H9 (cell line): Measurements from ENCODE around the gene SPESP1. TPM values are rescaled to one million over a fixed set of nuclear protein-coding genes. Genes with fewer than 3 reads are reported as not detected.

ENCODE experiments used
- DNase-seq: peaks from one replicate; pipeline ENCODE4 v3.0.0-alpha.2; 2017
- H2AFZ ChIP-seq: one replicate; pipeline ENCODE4 v1.6.1; 2013; ENCODE audit warnings: mild to moderate bottlenecking, low read length, control low read depth, moderate library complexity
- H2AK5ac ChIP-seq: 2 replicates; pipeline ENCODE4 v1.6.1; 2013; ENCODE audit warnings: low read length, control low read depth, mixed read lengths; ENCODE audit not compliant: insufficient read length
- H2BK120ac ChIP-seq: one replicate; pipeline ENCODE4 v1.6.1; 2013; ENCODE audit warnings: low read depth, mild to moderate bottlenecking, low read length, control low read depth, inconsistent platforms; ENCODE audit not compliant: poor library complexity, severe bottlenecking
- H2BK12ac ChIP-seq: 2 replicates; pipeline ENCODE4 v1.6.1; 2013; ENCODE audit warnings: low read length, control low read depth, mixed read lengths, low read depth; ENCODE audit not compliant: insufficient read length
- H2BK15ac ChIP-seq: 2 replicates; pipeline ENCODE4 v1.6.1; 2013; ENCODE audit warnings: low read depth, low read length, control low read depth
- H2BK20ac ChIP-seq: one replicate; pipeline ENCODE4 v1.6.1; 2013; ENCODE audit warnings: low read depth, mild to moderate bottlenecking, low read length, control low read depth, inconsistent platforms; ENCODE audit not compliant: poor library complexity, severe bottlenecking
- H2BK5ac ChIP-seq: 2 replicates; pipeline ENCODE4 v1.6.1; 2013; ENCODE audit warnings: low read length, control low read depth, mixed read lengths; ENCODE audit not compliant: insufficient read length
- H3K14ac ChIP-seq: 2 replicates; pipeline ENCODE4 v1.6.1; 2013; ENCODE audit warnings: low read length, control low read depth; ENCODE audit not compliant: insufficient read depth
- H3K18ac ChIP-seq: 2 replicates; pipeline ENCODE4 v1.6.1; 2013; ENCODE audit warnings: low read depth, mild to moderate bottlenecking, mixed read lengths, low read length, control low read depth; ENCODE audit not compliant: insufficient read length
- H3K23ac ChIP-seq: 2 replicates; pipeline ENCODE4 v1.6.1; 2013; ENCODE audit warnings: low read length, control low read depth, mixed read lengths, low read depth; ENCODE audit not compliant: insufficient read length
- H3K23me2 ChIP-seq: 2 replicates; pipeline ENCODE4 v1.6.1; 2013; ENCODE audit warnings: low read depth, mild to moderate bottlenecking, mixed read lengths, low read length, control low read depth; ENCODE audit not compliant: insufficient read length, poor library complexity, severe bottlenecking
- H3K27ac ChIP-seq: 2 replicates; pipeline ENCODE4 v1.5.1; 2013; ENCODE audit warnings: low read length, control low read depth, mixed read lengths, low read depth; ENCODE audit not compliant: insufficient read length
- H3K27me3 ChIP-seq: 2 replicates; pipeline ENCODE4 v1.6.1; 2013; ENCODE audit warnings: low read length, control low read depth, inconsistent platforms; ENCODE audit not compliant: insufficient read depth
- H3K4ac ChIP-seq: 2 replicates; pipeline ENCODE4 v1.6.1; 2013; ENCODE audit warnings: low read depth, mild to moderate bottlenecking, control low read depth, inconsistent platforms, low read length, moderate library complexity
- H3K4me1 ChIP-seq: 2 replicates; pipeline ENCODE4 v1.6.1; 2013; ENCODE audit warnings: low read length, control low read depth, inconsistent platforms; ENCODE audit not compliant: insufficient read depth
- H3K4me2 ChIP-seq: 2 replicates; pipeline ENCODE4 v1.6.1; 2013; ENCODE audit warnings: low read length, control low read depth, mixed read lengths; ENCODE audit not compliant: insufficient read length, insufficient read depth
- H3K56ac ChIP-seq: 2 replicates; pipeline ENCODE4 v1.6.1; 2013; ENCODE audit warnings: low read depth, mild to moderate bottlenecking, mixed read lengths, low read length, control low read depth; ENCODE audit not compliant: insufficient read length
- H3K79me1 ChIP-seq: 2 replicates; pipeline ENCODE4 v1.6.1; 2013; ENCODE audit warnings: low read depth, mild to moderate bottlenecking, moderate library complexity, low read length, control low read depth, inconsistent platforms; ENCODE audit not compliant: insufficient read depth, poor library complexity, severe bottlenecking
- H3K79me2 ChIP-seq: 2 replicates; pipeline ENCODE4 v1.6.1; 2013; ENCODE audit warnings: low read length, control low read depth, inconsistent platforms; ENCODE audit not compliant: insufficient read depth
- H3K9ac ChIP-seq: 2 replicates; pipeline ENCODE4 v1.6.1; 2013; ENCODE audit warnings: low read length, control low read depth, mixed read lengths; ENCODE audit not compliant: insufficient read length; ENCODE audit errors: extremely low read depth
- H3K9me3 ChIP-seq: one replicate; pipeline ENCODE4 v1.6.1; 2013; ENCODE audit warnings: low read depth, low read length, inconsistent platforms; ENCODE audit not compliant: control insufficient read depth
- H3T11ph ChIP-seq: one replicate; pipeline ENCODE4 v1.6.1; 2013; ENCODE audit warnings: mild to moderate bottlenecking, low read length, control low read depth, inconsistent platforms
- H4K20me1 ChIP-seq: one replicate; pipeline ENCODE4 v1.6.1; 2013; ENCODE audit not compliant: control insufficient read depth, insufficient read length, insufficient read depth
- H4K5ac ChIP-seq: 2 replicates; pipeline ENCODE4 v1.6.1; 2013; ENCODE audit warnings: low read depth, mild to moderate bottlenecking, mixed read lengths, low read length, control low read depth; ENCODE audit not compliant: insufficient read length
- H4K8ac ChIP-seq: replicated peaks from 2 replicates; pipeline ENCODE4 v1.6.1; 2013; ENCODE audit warnings: low read length, control low read depth, mixed read lengths, low read depth; ENCODE audit not compliant: insufficient read length
- H4K91ac ChIP-seq: 2 replicates; pipeline ENCODE4 v1.6.1; 2013; ENCODE audit warnings: low read depth, mild to moderate bottlenecking, moderate library complexity, mixed read lengths, low read length, control low read depth; ENCODE audit not compliant: insufficient read length
- H3K27ac Mint-ChIP-seq, 3 experiments: 2 replicates in 2 of 3; 3 replicates in 1 of 3; pipeline ENCODE4 v1.8.0; 2020 to 2021; ENCODE audit warnings: mixed read lengths in 3 of 3, mild to moderate bottlenecking in 1 of 3, moderate library complexity in 1 of 3
- H3K27me3 Mint-ChIP-seq: 2 replicates; pipeline ENCODE4 v1.8.0; 2021; ENCODE audit warnings: low read depth, mild to moderate bottlenecking, moderate library complexity, mixed read lengths
- H3K36me3 Mint-ChIP-seq, 3 experiments: 2 replicates in 2 of 3; 3 replicates in 1 of 3; pipeline ENCODE4 v1.8.0; 2020 to 2021; ENCODE audit warnings: low read depth in 3 of 3, mixed read lengths in 3 of 3; ENCODE audit not compliant: insufficient read depth in 1 of 3
- H3K4me1 Mint-ChIP-seq, 2 experiments: 2 replicates each; pipeline ENCODE4 v1.8.0; 2020; ENCODE audit warnings: mixed read lengths in 2 of 2
- H3K4me3 Mint-ChIP-seq, 2 experiments: 2 replicates in 1 of 2; 3 replicates in 1 of 2; pipeline ENCODE4 v1.8.0; 2020 to 2021; ENCODE audit warnings: mild to moderate bottlenecking in 2 of 2, mixed read lengths in 2 of 2, moderate library complexity in 1 of 2
- H3K9me3 Mint-ChIP-seq, 2 experiments: 2 replicates in 1 of 2; 3 replicates in 1 of 2; pipeline ENCODE4 v1.8.0; 2020; ENCODE audit warnings: mild to moderate bottlenecking in 2 of 2, mixed read lengths in 2 of 2, moderate library complexity in 1 of 2
- CTCF ChIP-seq: fragments of 200-600 bp; sonication (generic); conservative IDR thresholded peaks from 3 replicates; pipeline ENCODE4 v1.8.0; 2021; ENCODE audit warnings: antibody characterized with exemption, mild to moderate bottlenecking
- WGBS: extraction: QIAGEN DNeasy Blood & Tissue Kit; methylation state at CpG from one replicate; pipeline ENCODE4 v1.1.7; 2013; ENCODE audit warnings: missing lambda C conversion rate, low lambda C conversion rate, mixed read lengths; ENCODE audit not compliant: insufficient read length; ENCODE audit errors: extremely low coverage; 5-methylcytosine and 5-hydroxymethylcytosine counted together
- total RNA-seq: library from RNA; stranded (reverse); gene quantifications from 2 replicates; pipeline ENCODE4 v1.2.1, GENCODE V29; 2021

Gene SPESP1
- total RNA-seq, 1 experiment from 2014 or later: not detected

- H3K4me1 ChIP-seq: no peaks in the 10 kb centered on the region
- no peaks in the 10 kb centered on the region for H3K9me3 ChIP-seq
- no peaks in the 10 kb centered on the region for H3K79me2 ChIP-seq
- H4K8ac ChIP-seq: no peak overlapping the region
- no peak overlapping the region for H3K4me2 ChIP-seq
- no peak overlapping the region for H2BK20ac ChIP-seq
- Mint-ChIP-seq H3K27ac (no peak overlapping the region), H3K9me3 (no peaks in the 10 kb centered on the region), H3K36me3 (no peaks in the 10 kb centered on the region), H3K4me3 (peak overlapping the region; percentile 58 to 63; a peak in 4 of 5 replicates), H3K4me1 (peaks cover 8 to 10% of the 10 kb centered on the region in 2 experiments), H3K27me3 (peaks cover 3% of the 10 kb centered on the region)
- no peak overlapping the region for H3T11ph ChIP-seq
- no peaks in the 10 kb centered on the region for H3K79me1 ChIP-seq
- peak overlapping the region; percentile 75 for H2AFZ ChIP-seq
- H4K5ac ChIP-seq: no peak overlapping the region
- no peak overlapping the region for H2BK12ac ChIP-seq
- no peaks in the 10 kb centered on the region for H3K27me3 ChIP-seq
- no peak overlapping the region for H3K4ac ChIP-seq
- WGBS: no CpG with 5 or more reads among the region's 12 CpGs
- H4K91ac ChIP-seq: no peak overlapping the region
- H3K9ac ChIP-seq: no peak overlapping the region
- no peaks in the 10 kb centered on the region for H4K20me1 ChIP-seq
- H2BK5ac ChIP-seq: no peak overlapping the region
- no peak overlapping the region for H3K56ac ChIP-seq
- peak; percentile 73 for DNase-seq
- no peak overlapping the region for H2BK120ac ChIP-seq
- H3K23ac ChIP-seq: no peak overlapping the region
- no peak overlapping the region for H3K27ac ChIP-seq
- H3K18ac ChIP-seq: no peak overlapping the region
- TF ChIP-seq CTCF: no peak
- H3K23me2 ChIP-seq: no peaks in the 10 kb centered on the region
- H2AK5ac ChIP-seq: no peak overlapping the region
- no peak overlapping the region for H3K14ac ChIP-seq
- H2BK15ac ChIP-seq: no peak overlapping the region
Observed at GRCh38 chr15:68888419-68888818, 41.9 kb upstream of the SPESP1 start.
